ENCODE results near the gene NTNG2.

The NTNG2 gene

GRCh38 chr9:132238026-132238972 is 76.4 kb downstream of the NTNG2 start:
- DNase-seq, result no peak

DNA sequence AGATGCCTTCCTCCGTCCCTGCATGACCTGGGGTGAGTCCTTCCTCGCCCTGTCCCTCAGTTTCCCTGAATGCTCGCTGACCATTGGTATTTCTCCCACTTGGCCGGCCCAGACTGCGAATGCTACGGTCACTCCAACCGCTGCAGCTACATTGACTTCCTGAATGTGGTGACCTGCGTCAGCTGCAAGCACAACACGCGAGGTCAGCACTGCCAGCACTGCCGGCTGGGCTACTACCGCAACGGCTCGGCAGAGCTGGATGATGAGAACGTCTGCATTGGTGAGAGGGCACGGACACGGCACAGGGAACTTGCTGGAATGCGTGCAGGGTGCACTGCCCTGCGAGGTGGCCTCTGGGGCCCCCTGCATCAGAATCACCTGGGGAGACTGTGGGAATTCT is 77.1 kb downstream of the NTNG2 start:
- DNase-seq, result no peak

DNA sequence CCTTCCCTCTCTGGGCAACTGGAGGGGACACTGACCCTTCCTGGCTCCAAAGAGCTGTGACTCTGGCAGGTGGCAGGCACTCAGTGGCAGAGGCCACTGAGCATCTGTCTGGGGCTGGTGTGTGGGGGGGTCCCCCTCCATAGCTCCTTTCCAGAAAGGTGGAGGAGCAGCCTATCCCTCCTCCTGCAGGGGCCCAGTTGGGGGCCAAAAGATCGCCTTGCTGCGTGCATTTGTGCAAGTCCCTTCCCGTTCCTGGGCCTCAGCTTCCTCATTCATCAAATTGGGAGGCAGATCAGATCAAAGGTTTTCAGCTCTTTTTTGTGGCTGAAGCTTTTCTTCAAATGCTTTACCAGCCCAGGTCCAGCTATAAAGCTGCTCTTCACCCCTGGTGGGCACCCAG is 77.7 kb downstream of the NTNG2 start:
- DNase-seq, result no peak

DNA sequence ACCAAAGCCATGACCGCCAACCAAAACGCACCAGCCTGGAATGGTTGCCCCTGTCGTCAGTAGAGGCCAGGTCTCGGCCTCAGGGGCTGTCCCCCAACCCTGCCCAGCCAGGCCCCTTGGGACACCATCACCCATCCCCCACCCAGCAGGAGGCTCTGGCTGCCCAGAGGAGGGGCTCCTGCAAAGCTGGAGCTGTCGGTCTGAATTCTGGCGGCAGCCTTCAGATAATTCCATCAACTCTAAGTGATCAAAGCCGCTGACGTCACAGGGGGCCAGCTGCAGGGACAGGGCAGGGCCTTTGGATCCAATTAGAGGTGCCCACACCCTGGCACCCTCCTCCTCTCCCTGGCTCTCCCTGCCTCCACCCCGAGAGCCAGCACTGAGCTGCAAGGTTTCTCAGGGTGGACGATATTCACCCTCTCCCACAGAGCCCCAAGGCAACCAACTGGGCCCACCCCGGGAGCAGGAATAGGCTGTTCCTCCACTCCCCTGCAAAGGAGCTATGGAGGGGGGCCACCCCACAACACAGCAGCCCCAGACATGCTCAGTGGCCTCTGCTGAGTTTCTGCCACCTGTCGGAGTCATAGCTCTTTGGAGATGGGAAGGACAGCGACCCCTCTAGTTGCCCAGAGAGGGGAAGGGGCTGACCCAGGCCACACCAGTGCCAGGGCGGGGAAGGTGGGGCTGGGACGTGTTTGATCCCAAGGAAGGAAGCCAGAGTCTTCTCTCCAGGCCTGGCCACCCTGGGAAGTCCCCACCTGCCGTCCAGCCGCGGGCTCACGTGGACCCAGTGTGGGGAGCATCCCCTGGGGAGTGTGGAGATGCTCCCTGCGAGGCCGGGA is 78.4 kb downstream of the NTNG2 start:
- no peak for DNase-seq

DNA sequence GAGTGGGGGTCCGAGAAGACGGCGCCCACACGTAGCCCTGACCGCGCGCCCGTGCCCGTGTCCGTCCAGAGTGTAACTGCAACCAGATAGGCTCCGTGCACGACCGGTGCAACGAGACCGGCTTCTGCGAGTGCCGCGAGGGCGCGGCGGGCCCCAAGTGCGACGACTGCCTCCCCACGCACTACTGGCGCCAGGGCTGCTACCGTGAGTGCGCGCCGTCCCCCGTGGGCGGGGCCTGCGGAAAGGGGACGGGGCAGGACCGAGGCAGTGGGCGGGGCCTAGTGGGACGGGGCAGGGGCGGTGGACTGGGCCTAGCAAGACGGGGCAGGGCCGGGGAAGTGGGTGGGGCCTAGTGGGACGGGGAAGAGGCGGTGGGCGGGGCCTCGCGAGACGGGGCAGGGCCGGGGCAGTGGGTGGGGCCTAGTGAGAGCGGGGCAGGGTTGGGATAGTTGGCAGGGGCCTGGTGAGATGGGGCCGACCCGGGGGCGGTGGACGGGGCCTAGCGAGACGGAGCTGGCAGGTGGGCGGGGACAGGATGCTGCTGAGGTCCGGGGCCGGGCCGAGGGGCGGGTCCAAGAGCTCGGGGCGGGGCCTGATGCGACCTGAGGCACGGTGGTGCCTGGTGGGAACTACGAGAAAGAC is 79.1 kb downstream of the NTNG2 start:
- DNase-seq, result peak; percentile 76 to 97

DNA sequence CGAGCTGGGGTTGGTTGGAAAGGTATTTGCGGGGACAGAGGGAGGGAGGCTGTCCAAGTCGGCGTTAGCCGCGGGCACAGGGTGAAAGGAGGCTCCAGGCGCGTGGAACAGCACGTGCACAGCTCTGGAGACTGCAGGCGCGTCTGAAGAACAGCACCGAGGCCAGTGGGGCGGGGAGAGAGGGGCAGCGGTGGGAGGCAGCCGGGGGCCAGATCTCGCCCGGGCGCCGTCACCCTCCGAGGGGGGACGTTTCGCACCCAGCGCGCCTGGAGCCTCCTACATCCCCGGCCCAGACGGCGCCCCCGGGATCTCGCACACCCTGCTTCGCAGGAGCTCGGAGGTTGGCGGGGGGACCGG is 79.6 kb downstream of the NTNG2 start:
- no peak for DNase-seq

- no peak for DNase-seq
These were observed 80.2 kb downstream of the NTNG2 start for GRCh38 chr9:132241840-132242620.

DNA sequence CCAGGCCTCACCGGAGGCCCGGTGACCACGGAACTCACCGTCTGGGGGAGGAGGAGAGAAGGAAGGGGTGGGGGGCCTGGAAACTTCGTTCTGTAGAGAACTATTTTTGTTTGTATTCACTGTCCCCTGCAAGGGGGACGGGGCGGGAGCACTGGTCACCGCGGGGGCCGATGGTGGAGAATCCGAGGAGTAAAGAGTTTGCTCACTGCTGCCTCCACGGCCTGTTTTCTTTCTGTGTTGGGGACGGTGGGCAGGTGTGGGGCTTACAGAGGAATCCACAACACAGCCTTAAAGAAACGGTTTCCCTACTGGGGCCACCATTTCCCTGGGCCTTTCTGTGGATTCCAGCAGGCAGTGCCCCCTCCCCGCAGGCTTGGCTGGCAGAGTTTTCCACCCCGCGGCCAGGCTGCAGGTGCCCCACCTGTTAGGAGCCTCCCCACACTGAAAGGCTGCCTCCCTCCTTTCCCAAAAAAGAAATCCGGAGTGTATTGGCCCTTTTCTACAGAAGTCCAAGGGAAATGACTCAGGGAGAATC is 80.8 kb downstream of the NTNG2 start:
- DNase-seq, result no peak

GRCh38 chr9:132243156-132244074 is 81.6 kb downstream of the NTNG2 start:
- DNase-seq, result no peak

GRCh38 chr9:132244582-132245455 is 83.0 kb downstream of the NTNG2 start:
- no peak for DNase-seq

GRCh38 chr9:132245465-132245864 is 83.6 kb downstream of the NTNG2 start:
- DNase-seq, result no peak

GRCh38 chr9:132247942-132248341 is 86.1 kb downstream of the NTNG2 start:
- DNase-seq, result no peak

GRCh38 chr9:132249123-132249522 is 87.3 kb downstream of the NTNG2 start:
- DNase-seq, result no peak

DNA sequence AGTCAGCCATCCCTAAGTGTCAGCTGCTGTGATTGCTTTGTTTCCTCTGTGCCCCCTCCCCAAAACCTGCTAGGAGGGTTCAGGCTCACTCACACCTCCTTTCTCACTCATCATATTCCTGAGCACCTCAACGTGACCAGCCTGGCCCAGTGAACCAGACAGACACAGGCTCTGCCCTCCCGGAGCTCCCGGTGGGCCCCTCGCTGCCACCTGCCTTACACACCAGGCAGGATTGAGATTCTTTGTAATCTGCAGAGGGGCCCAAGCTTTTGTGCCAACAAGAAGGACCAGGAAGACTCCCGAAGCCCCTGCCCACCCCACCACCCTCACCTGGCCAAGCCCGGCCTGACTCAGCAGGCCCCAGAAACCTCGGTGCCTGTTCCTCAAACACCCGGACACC is 87.8 kb downstream of the NTNG2 start:
- no peak for DNase-seq

GRCh38 chr9:132250324-132251262 is 88.7 kb downstream of the NTNG2 start:
- no peak for DNase-seq

DNA sequence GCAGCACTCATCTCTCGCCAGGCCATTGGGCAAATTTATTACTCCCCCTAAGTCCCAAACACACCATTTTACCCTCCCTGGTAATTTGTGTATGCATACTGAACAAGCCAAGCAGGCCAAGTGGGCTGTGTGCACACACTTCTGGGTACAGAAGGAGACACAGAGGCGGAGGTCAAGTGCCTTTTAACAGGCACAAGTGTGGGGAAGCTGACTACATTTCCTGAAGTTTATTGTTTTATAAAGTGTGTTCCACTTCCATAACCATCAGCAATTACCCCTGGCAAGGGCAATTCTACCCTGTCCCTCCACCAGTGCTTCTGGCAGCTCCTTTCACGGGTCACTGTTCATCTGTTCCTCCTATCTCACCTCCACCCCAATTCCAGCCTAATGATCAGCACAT is 99.0 kb downstream of the NTNG2 start:
- no peak for DNase-seq

DNA sequence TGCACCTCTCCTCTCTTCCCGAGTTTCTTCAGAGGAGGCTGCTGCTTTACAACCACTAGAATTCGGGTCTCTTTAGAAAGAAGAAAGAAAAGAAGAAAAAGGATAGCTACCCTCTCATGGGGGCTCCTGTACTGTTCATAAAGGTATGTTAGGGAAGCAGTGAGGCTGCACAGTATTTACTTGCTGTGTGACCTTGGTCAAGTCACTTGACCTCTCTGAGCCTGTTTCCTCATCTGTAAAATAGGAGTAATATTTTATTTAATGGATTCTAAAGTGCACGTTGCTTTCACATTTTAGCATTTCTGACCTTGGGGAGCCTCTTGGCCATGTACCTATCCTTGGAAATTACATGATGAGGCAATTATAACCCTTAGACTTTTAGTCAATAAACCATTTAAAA is 104.2 kb downstream of the NTNG2 start:
- DNase-seq, result no peak

GRCh38 chr9:132267660-132268059 is 105.8 kb downstream of the NTNG2 start:
- no peak for DNase-seq

Data from hippocampal formation (tissue), 2 donors.